Renal cortex interstitium (tissue), 11 donors: Measurements from ENCODE around the gene CNTLN. TPM values are rescaled to one million over a fixed set of nuclear protein-coding genes. Genes with fewer than 3 reads are reported as not detected.
A peak's percentile ranks its signal among the peaks of the same experiment; 100 is the strongest.
"Not testable (repeated sequence)": the region's sequence is repeated elsewhere in the genome, so short reads cannot be mapped to it uniquely, and the experiment has no call there.

Experiments used
- DNase-seq, 11 donors: peaks; one replicate each; pipeline ENCODE4 v3.0.0-alpha.2; 2013; ENCODE audit warnings: low read depth in 9 of 11, low spot score in 4 of 11; ENCODE audit errors: extremely low read depth in 1 of 11
- polyA plus RNA-seq, 3 donors: library from polyadenylated mRNA; unstranded; fragments of 120-200 nt; gene quantifications; one replicate each; pipeline ENCODE4 v1.2.1, GENCODE V29; 2013; ENCODE audit not compliant: insufficient read length in 3 of 3

Gene CNTLN
- polyA plus RNA-seq, 3 donors, result 11.3 to 16.3 (median 12.2) TPM

- peak in 1 of 11 donors; percentile 5 for DNase-seq
These were observed 226.5 kb downstream of the CNTLN start for GRCh38 chr9:17361378-17361777.

- DNase-seq, result no peak
These were observed 232.2 kb downstream of the CNTLN start for GRCh38 chr9:17367035-17367434.

GRCh38 chr9:17380126-17380861, 245.5 kb downstream of the CNTLN start:
- no peak for DNase-seq

- DNase-seq, result peak in 1 of 11 donors; percentile 2
These were observed 252.7 kb downstream of the CNTLN start for GRCh38 chr9:17387565-17387964.

- no peak for DNase-seq
These were observed 254.2 kb downstream of the CNTLN start for GRCh38 chr9:17389026-17389425.

- no peak for DNase-seq
These were observed 260.2 kb downstream of the CNTLN start for GRCh38 chr9:17394881-17395510.

GRCh38 chr9:17397166-17397728, 262.4 kb downstream of the CNTLN start:
- not testable (repeated sequence) for DNase-seq

- DNase-seq, result no peak
These were observed 263.5 kb downstream of the CNTLN start for GRCh38 chr9:17398350-17398749.

- DNase-seq, result no peak
These were observed 267.0 kb downstream of the CNTLN start for GRCh38 chr9:17401858-17402257.

GRCh38 chr9:17402309-17402708, 267.5 kb downstream of the CNTLN start:
- DNase-seq, result no peak

- DNase-seq, result no peak
These were observed 268.7 kb downstream of the CNTLN start for GRCh38 chr9:17403539-17403938.

- no peak for DNase-seq
These were observed 280.1 kb downstream of the CNTLN start for GRCh38 chr9:17414986-17415385.

- DNase-seq, result no peak
These were observed 288.3 kb downstream of the CNTLN start for GRCh38 chr9:17422994-17423680.

- DNase-seq, result no peak
These were observed 288.8 kb downstream of the CNTLN start for GRCh38 chr9:17423681-17424011.

GRCh38 chr9:17425384-17425783, 290.5 kb downstream of the CNTLN start:
- no peak for DNase-seq

- no peak for DNase-seq
These were observed 298.7 kb downstream of the CNTLN start for GRCh38 chr9:17433526-17433925.

GRCh38 chr9:17436854-17437253, 302.0 kb downstream of the CNTLN start:
- no peak for DNase-seq

- no peak for DNase-seq
These were observed 303.0 kb downstream of the CNTLN start for GRCh38 chr9:17437813-17438212.

GRCh38 chr9:17445126-17445525, 310.3 kb downstream of the CNTLN start:
- not testable (repeated sequence) for DNase-seq

GRCh38 chr9:17453751-17454150, 318.9 kb downstream of the CNTLN start:
- no peak for DNase-seq
